Stimulated activated naive CD4-positive, alpha-beta T cell (primary cell): ENCODE data around the gene DBNDD1.
"Not testable (repeated sequence)": the region's sequence is repeated elsewhere in the genome, so short reads cannot be mapped to it uniquely, and the experiment has no call there.

Experiments
- DNase-seq, 6 experiments: peaks; one replicate each; lab custom pipeline; 2025; lab: John Stamatoyannopoulos, UW

DBNDD1 gene, protein sequence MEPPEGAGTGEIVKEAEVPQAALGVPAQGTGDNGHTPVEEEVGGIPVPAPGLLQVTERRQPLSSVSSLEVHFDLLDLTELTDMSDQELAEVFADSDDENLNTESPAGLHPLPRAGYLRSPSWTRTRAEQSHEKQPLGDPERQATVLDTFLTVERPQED

DNA sequence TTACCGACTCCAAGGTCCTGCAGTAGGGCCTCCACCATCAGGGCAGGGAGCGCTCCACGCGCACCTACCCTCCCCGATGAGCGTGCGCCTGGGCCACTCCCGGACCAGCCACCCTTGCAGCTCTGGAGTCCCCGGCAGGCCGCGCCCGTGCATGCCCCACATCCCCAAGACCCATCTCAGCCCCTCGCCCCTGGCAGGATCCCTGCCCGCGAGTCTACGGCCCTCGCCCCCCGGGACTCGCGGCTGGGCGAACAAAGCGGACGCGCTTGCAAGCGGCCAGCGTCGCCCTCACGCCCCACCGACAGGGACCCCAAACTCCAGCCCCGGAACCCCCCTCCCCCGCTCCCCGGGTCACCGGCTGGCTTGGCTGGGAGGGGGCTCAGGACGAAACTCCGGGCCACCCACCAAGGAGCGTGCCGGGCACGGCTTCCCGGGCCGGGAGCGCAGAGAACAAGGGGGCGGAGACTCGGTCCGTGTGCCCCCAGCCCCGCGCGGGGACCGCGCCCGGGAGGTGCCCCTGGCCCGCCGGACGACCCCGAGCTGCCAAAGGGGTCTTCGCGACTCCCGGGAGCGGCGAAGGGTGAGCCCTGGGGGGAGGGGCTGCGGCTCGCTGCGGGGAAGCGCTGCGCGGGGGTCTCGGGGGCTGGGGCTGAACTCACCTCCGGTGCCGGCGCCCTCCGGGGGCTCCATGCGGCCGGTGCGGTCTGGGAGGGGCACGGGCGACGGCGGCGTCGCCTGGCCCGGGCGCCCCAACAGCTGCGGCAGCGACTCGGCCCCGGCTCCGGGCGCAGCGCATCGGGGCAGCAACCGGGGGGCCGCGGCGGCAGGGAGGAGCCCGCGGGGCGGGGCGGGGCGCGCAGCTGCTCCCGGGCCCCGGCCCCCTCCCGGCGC lies at the start of gene DBNDD1:
Gene DBNDD1, minus strand, starts transcription at position 805 of the 891 bp plus-strand sequence. Its CDS starts 115 bp downstream, at position 690.
- DNase-seq, result peak in 2 of 6 experiments; percentile 14 to 35

DNA sequence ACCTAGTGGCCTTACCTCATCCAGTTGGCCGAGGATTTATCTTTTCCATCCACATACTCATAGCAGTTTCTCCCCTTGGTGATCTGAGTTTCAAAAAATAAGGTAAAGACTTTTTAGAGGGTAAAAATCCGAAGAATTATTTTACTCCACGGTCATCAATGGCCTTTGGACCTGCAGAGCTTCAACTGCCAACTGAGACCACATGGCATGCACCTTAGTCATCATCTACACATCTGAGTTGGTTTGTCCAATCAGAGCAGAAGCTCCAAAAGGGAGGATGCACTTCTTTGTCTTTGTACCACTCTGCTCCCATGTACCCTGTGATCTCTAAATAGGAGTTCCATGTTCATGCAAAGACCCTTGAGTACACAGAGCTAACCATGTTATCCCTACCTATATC lies 42.2 kb upstream of the DBNDD1 start:
- no peak for DNase-seq

DNA sequence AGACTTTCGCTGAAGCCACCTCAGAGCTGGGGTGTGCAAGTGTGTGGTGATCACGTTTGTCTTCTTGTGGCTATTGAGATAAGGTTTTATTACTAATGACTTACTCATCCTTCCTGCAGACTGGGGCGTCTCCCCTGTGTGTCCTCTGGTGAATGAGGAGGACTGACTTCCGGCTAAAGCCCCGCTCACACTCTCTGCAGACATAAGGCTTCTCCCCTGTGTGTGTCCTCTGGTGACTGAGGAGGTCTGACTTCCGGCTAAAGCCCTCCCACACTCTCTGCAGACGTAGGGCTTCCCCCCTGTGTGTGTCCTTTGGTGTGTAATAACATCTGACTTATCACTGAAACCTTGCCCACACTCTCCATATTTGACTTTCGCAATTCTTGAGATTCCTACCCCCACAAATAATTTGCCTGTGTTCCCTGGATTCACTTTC lies 38.5 kb upstream of the DBNDD1 start:
- DNase-seq, result no peak

DNA sequence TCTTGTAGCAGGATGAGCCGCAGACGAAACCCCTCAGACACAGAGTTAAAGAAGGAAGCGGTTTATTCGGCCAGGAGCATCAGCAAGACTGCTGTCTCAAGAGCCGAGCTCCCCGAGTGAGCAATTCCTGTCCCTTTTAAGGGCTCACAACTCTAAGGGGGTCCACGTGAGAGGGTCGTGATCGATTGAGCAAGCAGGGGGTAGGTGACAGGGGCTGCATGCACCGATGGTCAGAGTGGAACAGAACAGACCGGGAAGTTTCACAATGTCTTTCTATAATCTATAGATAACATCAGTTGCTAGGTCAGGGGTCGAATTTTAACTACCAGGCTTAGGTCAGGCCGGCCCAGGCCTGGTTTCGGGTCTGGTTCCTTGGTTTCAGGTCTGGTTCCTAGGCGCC lies 37.3 kb upstream of the DBNDD1 start:
- DNase-seq, result not testable (repeated sequence)

DNA sequence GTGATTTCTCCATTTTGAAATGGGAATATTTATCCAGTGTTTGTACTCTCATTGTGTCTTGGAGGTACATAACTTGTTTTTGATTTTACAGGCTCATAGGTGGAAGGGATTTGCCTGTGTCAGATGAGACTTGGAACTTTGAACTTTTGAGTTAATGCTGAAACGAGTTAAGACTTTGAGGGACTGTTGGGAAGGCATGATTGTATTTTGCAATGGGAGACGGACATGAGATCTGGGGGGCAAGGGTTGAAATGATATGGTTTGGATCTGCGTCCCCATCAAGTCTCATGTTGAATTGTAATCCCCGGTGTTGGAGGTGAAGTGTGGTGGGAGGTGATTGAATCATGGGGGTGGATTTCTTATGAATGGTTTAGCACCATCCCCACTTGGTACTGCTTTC lies 36.1 kb upstream of the DBNDD1 start:
- no peak for DNase-seq

DNA sequence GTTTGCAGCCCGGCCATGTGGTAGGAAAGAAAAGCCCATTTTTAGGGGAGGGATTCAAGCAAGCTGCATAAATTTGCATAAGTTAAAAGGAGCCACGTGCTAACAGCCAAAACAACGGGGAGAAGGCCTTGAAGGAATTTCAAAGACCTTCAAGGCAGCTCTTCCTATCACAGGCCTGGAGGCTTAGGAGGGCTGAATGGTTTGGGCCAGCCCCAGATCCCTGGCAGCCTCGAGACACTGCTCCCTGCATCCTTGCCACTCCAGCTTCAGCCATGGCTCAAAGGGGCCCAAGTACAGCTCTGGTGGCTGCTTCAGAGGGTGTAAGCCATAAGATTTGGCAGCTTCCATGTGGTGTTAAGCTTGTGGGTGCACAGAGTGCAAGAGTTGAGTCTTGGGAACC lies 35.3 kb upstream of the DBNDD1 start:
- no peak for DNase-seq

DNA sequence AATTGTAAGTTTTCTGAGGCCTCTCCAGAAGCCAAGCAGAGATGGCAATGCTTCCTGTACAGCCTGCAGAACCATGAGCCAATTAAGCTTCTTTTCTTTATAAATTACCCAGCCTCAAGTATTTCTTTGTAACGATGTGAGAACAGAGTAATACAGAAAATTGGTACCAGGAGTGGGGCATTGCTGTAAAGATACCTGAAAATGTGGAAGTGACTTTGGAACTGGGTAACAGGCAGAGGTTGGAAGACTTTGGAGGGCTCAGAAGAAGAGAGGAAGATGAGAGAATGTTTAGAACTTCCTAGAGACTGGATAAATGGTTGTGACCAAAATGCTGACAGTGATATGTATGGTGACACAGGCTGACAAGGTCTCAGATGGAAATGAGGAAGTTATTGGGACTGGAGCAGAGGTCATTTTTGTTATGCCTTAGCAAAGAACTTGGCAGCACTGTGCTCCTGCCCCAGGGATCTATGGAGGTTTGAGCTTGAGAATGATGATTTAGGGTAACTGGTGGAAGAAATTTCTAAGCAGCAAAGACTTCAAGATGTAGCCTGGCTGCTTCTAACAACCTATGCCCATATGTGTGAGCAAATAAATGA lies 34.7 kb upstream of the DBNDD1 start:
- DNase-seq, result no peak

DNA sequence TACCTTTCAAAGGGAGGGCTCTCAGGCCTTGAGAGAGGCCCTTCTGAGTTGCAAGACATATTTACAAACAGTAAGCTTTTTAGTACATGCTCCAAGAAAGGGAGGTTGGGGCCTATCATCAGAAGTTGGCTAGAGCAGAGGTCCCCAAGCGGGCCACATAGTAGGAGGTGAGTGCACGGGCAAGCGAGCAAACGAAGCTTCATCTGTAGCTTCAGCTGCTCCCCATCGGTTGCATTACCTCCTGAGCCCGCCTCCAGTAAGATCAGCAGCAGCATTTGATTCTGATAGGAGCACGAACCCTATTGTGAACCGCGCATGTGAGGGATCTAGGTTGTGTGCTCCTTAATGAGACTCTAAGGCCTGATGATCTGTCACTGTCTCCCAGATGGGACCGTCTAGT lies 31.7 kb upstream of the DBNDD1 start:
- DNase-seq, result no peak

DNA sequence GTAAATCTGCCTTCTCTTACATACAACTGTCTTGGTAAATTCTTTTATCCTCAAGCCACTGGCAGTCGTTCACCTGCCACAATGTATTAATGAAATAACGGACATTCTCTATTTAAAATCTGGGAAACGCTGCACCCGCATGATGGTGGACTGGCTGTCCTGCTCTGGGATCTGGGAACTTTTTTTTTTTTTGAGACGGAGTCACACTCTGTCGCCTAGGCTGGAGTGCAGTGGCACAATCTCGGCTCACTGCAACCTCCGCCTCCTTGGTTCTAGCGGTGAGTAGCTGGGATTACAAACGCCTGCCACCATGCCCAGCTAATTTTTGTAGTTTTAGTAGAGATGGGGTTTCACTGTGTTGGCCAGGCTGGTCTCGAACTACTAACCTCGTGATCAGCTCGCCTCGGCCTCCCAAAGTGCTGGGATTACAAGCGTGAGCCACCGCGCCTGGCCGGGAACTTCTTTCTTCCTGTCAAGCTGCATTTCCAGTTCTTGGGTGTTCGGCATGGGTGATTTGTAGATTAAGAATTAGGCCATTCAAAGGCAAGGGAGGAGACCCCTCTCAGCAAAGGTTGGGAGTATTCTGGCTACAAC lies 29.6 kb upstream of the DBNDD1 start:
- no peak for DNase-seq

DNA sequence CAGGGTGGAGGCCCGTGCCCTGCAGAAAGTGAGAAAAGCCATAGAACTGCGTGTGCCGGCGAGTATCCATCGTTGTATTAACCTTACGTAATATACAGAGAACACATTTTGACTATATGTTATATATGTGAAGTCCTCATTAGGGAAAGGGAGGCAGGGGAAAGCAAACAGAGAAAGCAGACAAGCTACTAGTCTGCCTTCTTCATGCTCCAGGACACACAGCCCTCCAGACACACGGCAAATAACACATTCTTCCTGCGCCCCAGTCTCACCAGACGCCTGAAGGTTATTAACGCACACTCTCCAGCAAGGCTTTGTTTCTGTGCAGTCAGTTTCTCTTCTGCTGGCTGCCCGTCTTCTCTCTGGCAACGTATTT lies 29.1 kb upstream of the DBNDD1 start:
- DNase-seq, result peak in 1 of 6 experiments; percentile 31

DNA sequence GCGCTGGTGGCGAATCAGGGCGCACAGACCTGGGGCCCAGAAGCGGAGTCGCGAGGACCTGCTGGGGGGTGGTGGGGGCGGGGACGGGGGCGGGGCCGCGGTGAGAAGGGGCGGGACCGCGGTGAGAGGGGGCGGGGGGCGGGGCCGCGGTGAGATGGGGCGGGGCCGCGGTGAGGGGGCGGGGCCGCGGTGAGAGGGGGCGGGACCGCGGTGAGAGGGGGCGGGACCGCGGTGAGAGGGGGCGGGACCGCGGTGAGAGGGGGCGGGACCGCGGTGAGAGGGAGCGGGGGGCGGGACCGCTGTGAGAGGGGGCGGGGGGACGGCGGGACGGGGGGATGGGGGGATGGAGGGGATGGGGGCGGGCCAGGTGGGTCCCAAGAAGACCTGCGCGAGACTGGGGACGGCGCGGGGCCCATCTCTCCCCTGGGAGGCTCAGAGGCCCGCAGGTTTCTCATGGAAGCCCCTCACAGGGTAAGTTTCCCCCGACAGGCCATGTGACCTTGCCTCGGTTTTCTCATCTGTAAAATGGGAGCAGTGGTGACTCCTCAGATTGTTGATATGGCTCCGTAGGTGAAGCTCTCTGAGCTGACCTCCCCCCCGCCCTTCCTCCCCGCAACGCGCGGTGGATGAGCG lies 28.6 kb upstream of the DBNDD1 start:
- DNase-seq, result peak in 3 of 6 experiments; percentile 31 to 45 (median 42)

DNA sequence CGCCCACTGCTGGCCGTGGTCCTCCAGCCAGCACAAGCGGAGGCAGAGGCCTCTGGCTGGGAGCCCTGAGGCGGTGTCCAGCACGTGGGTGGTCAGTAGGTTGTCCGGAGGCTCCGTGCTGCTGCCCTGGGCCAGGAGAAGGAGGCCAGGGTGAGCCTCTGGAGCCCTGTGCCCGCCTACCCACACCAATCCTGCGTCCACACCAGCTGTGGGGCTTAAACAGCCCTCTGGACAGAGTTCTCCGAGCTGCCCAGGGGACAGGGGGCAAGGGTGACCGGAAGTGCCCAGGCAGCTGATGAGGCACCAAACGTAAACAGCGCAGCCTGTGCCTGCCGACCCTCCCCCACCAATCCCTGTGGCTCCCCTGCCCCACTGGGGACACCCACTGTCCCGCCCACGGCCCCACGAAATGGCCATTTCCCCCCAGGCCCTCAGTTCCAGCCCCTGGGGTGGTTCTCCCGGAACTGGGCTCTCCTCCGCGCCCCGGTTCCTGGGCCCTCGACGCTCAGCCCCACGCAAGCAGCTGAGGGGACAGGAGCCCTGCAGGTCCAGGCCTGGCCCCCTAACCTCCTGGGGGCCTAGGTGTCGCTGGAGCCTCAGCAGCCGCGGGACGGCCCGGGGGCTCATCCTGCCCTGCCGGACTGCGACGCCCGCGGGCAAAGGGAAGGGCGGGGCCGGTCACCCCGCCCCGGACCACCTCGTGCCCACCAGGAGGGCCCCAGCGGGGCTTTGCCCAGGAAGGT lies 27.9 kb upstream of the DBNDD1 start:
- DNase-seq, result peak in 2 of 6 experiments; percentile 14 to 15

DNA sequence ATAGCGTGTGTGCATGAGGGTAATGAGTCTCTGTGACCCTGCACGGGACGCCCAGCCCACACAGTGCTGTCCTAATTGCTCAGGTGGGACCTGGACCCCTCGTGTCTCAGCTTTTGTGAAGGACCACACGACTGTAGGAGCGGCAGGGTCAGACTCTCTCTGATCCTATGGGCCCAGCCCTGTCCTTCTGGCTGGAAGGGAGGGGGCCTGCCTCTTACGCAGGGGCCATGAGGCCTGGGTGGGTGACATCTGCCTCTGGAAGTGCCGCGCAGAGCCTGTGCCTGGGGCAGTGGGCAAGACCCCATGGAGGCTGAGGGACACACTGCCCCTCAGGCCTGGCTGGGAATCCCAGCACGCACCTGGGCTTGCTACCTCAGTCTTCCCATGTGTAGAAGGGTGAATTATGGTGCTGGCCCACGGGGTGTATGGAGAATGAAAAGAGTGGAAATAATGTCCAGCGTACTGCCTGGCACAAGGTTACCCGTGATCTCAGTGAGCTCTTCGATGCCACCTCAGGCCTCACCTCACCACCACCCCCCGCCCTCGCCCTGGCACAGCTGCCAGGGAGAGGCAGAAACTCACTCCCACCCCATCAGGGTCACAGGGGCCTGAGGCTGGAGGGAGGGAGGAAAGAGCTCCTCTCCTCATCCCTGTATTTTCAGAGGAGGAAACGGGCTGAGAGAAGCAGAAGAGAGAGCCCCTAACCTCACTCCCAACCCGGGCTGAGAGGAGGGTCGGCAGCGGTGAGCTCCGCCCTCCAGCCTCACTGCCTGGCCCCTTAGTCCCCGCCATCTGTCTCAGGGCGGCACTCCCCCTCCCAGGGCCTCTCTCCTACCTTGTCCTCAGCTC lies 27.1 kb upstream of the DBNDD1 start:
- DNase-seq, result peak in 1 of 6 experiments; percentile 14

DNA sequence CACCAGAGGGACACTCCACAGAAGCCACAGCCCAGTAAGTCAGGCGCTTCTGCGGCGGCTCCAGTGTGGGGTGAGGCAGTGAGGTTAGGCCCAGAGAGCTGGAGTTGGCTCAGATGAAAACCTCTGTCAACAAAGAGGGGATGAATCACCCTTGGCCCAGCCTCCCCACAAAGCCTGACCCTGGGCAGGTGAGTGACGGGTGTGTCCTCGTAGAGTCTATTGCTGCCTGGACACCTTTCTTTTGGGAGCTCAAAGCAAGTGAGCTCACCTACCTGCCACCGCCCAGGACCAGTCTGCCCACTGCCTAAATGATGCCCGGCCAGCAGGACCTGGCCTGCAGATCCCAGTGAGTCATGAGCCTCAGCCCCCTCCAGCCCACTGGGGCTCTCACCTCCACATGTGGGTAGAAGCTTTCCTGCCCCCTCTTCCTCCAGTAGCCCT lies 24.9 kb upstream of the DBNDD1 start:
- DNase-seq, result no peak

DNA sequence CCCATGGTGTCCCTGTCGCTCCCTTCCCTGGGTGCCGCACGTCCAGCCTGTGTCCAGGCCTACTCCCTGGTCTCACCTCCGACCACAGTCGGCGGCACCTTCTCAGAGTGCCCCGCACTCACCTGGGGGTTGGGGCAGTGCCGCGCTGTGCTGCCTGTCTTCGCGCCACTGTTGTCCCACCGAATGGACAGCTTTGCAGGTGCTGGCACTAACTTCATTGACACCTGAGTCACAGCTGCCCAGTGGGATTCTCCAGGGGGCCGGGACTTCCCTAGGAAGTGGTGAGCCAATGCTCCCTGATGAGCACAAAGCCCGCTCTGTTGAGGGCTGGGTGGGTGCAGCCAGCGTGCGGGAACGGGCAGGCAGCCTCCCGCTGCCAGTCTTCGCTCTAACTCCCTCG lies 24.3 kb upstream of the DBNDD1 start:
- no peak for DNase-seq

DNA sequence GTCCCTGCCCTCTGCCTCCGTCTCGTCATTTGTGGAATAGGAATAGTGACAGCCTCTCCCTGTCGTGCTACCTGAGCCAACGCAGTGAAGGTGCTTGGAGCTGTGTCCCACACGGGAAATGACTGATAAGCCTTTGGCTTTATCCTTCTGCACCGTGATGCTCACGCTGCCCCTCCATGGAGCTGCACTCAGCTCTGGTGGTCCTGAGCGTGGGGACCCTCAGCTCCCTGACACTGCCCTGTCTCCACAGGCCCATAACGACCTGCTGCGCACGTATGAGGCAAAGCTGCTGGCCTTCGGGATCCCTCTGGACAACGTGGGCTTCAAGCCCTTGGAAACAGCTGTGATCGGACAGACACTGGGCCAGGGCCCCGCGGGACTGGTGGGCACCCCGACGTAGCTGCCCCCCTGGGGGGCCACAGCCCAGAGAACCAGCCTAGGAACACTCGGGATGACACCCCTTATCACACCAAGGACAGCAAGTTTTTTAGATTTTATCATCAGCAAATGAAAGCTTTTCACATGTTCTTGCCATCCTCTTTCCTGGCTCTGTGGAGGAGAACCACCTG lies 23.8 kb upstream of the DBNDD1 start:
- no peak for DNase-seq

DNA sequence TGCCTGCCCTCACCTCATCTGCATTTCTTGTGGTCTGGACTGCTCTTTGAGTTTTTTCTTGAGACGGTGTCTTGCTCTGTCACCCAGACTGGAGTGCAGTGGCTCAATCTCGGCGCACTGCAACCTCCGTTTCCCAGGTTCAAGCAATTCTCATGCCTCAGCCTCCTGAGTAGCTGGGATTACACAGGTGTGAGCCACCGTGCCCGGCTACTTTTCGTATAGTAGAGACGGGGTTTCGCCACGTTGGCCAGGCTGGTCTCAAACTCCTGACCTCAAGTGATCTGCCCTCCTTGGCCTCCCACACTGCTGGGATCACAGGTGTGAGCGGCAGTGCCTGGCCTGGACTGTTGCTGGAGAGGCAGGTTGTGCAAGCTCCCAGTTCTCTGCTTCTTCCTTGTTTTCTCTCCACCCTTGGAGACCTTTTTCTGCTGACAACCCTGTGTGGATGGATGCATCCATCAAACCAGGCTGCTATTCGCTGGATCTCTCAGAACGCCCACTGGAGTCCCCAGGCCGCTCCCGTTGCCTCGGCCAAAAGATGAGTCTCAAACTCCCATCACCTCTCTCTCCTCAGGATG lies 22.7 kb upstream of the DBNDD1 start:
- DNase-seq, result no peak

DNA sequence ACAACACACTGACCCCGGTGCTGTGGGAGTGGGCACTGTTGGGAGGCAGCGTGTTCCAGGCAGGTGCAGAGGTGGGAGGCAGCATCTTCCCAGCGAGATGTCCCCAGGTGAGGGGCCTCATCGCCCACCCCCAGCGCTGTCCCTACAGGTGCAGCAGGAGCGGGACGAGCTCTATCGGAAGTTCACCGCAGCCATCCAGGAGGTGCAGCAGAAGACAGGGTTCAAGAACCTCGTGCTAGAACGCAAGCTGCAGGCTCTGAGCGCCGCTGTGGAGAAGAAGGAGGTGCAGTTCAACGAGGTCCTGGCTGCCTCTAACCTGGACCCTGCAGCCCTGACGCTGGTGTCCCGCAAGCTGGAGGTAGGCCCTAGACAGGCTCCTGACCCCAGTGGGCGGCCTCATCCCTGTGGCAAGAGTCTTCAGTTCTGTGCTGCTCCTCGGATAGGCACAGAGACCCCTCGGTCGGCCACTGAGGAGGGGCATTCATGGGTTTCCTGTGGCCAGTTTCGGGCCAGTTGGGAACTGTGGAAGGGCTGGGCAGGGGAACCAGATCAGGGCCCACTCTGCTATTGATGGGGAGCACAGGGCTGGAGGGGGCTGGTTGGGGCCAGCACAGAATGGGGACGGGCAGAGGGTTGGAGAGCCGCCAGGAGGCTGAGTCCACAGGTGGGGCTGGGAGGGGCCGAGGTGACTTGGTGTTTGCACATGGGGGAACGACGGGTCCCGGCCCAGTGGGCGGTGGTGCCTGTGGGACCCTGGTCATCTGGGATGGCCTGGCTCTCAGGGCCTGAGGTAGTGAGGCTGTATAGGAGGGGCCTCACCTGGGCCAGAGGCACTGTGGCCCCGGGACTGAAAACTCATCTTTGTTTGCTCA lies 21.1 kb upstream of the DBNDD1 start:
- DNase-seq, result no peak

DNA sequence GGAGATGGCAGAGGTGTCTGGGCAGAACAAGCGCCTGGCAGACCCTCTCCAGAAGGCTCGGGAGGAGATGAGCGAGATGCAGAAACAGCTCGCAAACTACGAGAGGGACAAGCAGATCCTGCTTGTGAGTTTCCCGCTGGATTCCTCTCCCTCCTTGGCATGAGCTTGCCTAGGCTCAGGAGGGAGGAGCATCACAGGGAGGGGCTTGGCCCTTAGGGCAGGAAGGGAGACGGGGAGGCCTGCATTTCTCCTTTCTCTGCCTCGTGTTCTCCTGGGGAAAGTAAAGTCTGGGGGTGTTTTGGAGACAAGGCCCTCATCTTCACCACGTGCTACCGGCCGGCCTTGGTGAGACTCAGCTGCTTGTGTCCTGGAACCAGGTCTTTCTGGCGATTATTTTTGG lies 18.0 kb upstream of the DBNDD1 start:
- DNase-seq, result no peak
